ENCODE data around the gene PTPRN2.
A peak's percentile ranks its signal among the peaks of the same experiment; 100 is the strongest.

Gene PTPRN2

DNA sequence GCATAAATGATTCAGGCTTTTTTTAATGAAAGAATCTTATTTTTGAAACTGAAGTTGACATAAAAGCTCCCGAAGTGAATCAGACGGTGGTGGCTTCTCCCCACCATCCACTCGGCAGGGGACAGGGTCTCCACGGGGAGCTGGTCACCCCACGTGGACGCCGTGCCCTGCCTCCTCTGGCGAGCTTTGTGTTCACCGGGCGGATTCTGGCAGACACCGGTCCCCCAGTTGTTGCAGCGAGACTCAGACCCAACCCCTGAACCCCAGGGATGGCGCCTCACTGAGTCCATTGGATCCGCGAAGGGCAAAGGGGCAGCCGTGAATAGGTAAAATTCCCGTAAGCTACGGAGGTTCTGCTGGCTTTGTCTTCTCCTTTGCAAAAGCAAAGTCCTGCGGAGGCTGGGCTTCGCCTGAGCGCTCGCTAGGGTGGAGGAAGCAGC lies 38.4 kb downstream of the PTPRN2 start:
- Mint-ChIP-seq H3K4me1 (ENCODE audit: low read depth in 2 of 2) (no peaks in the 10 kb centered on the region), H3K4me3 (no peak overlapping the region), H3K36me3 (ENCODE audit: insufficient read depth) (peaks cover 3% of the 10 kb centered on the region), H3K27me3 (peaks cover 8 to 46% of the 10 kb centered on the region in 2 donors), H3K27ac (no peak overlapping the region), H3K9me3 (no peaks in the 10 kb centered on the region)
- DNase-seq (no peak), ATAC-seq (replicated peaks) (no peak)

DNA sequence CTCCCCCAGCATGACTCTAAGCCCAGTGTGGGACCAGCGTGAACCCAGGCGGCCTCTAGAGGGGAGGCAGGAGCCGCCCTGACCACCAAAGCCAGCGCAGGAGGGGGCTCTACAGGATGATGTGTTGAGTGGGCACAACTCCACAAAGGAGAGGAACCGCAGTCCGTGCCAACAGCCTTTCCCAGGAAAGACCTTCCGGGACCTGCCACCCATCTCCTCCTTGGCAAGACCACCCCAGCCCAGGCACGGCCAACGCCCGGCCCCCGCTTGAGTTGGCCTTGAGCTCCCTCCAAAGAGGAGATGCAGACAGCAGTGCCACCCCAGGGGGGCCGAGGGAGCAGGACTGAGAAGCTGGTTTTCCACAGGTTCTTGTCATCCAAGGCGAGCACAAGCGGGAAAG lies 38.9 kb downstream of the PTPRN2 start:
- no peak overlapping the region for H3K4me3 Mint-ChIP-seq
- H3K4me1 Mint-ChIP-seq (ENCODE audit: low read depth in 2 of 2) = no peaks in the 10 kb centered on the region
- peaks cover 8 to 42% of the 10 kb centered on the region in 2 donors for H3K27me3 Mint-ChIP-seq
- DNase-seq = no peak
- no peaks in the 10 kb centered on the region for H3K9me3 Mint-ChIP-seq
- H3K36me3 Mint-ChIP-seq (ENCODE audit: insufficient read depth) = peaks cover 3% of the 10 kb centered on the region
- H3K27ac Mint-ChIP-seq = no peak overlapping the region
- ATAC-seq (replicated peaks) = no peak

- no peaks in the 10 kb centered on the region for H3K9me3 Mint-ChIP-seq
- no peak overlapping the region for H3K27ac Mint-ChIP-seq
- no peaks in the 10 kb centered on the region for H3K36me3 Mint-ChIP-seq (ENCODE audit: insufficient read depth)
- H3K27me3 Mint-ChIP-seq = peaks cover 8 to 33% of the 10 kb centered on the region in 2 donors
- ATAC-seq (replicated peaks) (no peak), DNase-seq (no peak)
- no peaks in the 10 kb centered on the region for H3K4me1 Mint-ChIP-seq (ENCODE audit: low read depth in 2 of 2)
- no peak overlapping the region for H3K4me3 Mint-ChIP-seq
Measured at GRCh38 chr7:158547817-158548216, 39.8 kb downstream of the PTPRN2 start.

- H3K36me3 Mint-ChIP-seq (ENCODE audit: insufficient read depth) = no peaks in the 10 kb centered on the region
- DNase-seq = no peak
- no peaks in the 10 kb centered on the region for H3K4me1 Mint-ChIP-seq (ENCODE audit: low read depth in 2 of 2)
- no peak overlapping the region for H3K27ac Mint-ChIP-seq
- no peaks in the 10 kb centered on the region for H3K9me3 Mint-ChIP-seq
- H3K27me3 Mint-ChIP-seq = peaks cover 8 to 32% of the 10 kb centered on the region in 2 donors
- no peak overlapping the region for H3K4me3 Mint-ChIP-seq
- ATAC-seq (replicated peaks) = no peak
Measured at GRCh38 chr7:158546626-158547025, 41.0 kb downstream of the PTPRN2 start.

DNA sequence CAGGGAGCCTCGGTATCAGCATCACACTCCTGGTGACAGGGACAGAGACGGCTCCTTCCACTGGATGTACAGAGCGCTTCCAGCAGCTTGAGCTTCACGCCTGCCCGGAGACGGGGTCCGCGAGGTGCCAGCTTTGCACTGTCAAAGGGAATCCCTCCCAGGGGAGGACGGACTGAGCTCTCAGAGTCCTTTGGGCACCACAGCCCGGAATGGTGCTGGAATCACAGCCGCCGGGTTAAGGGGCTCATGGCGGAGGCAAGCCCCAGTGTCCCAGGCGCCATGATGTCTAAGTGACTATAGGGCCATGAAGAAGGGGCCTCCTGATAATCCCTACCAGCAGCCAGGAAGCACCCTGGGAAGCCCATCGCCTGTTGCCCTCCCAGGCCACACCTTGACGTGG lies 41.4 kb downstream of the PTPRN2 start:
- H3K4me1 Mint-ChIP-seq (ENCODE audit: low read depth in 2 of 2) = peaks cover 0 to 4% of the 10 kb centered on the region in 2 donors
- H3K27ac Mint-ChIP-seq = no peak overlapping the region
- no peak for DNase-seq
- ATAC-seq (replicated peaks) = no peak
- H3K36me3 Mint-ChIP-seq (ENCODE audit: insufficient read depth) = no peaks in the 10 kb centered on the region
- peaks cover 8 to 32% of the 10 kb centered on the region in 2 donors for H3K27me3 Mint-ChIP-seq
- no peak overlapping the region for H3K4me3 Mint-ChIP-seq
- no peaks in the 10 kb centered on the region for H3K9me3 Mint-ChIP-seq

DNA sequence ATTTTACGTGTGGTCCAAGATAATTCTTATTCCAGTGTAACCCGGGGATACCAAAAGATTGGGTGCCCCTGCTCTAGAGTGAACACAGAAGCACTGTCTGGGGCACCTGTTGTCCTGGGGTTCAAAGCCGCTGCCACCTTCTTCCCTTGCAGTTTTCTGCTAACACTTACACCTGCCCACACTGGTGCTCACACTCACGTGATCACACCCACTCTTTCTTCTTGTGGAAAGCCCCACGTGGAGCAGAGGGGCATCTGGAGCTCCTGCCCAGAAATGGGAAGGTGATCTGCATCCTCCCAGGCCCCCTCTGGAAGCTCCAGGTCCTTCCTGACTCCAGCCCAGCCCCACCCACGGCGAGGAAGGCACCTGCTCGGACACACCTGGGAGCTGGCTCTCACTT lies 42.9 kb downstream of the PTPRN2 start:
- Mint-ChIP-seq H3K4me3 (no peak overlapping the region), H3K27me3 (peaks cover 8 to 22% of the 10 kb centered on the region in 2 donors), H3K4me1 (ENCODE audit: low read depth in 2 of 2) (peaks cover 0 to 4% of the 10 kb centered on the region in 2 donors), H3K9me3 (no peaks in the 10 kb centered on the region), H3K36me3 (ENCODE audit: insufficient read depth) (no peaks in the 10 kb centered on the region), H3K27ac (no peak overlapping the region)
- ATAC-seq (replicated peaks) (no peak), DNase-seq (no peak)

- Mint-ChIP-seq H3K9me3 (no peaks in the 10 kb centered on the region), H3K36me3 (ENCODE audit: insufficient read depth) (no peaks in the 10 kb centered on the region), H3K4me1 (ENCODE audit: low read depth in 2 of 2) (peaks cover 0 to 4% of the 10 kb centered on the region in 2 donors), H3K4me3 (no peak overlapping the region), H3K27ac (no peak overlapping the region), H3K27me3 (peaks cover 8 to 21% of the 10 kb centered on the region in 2 donors)
- DNase-seq (no peak), ATAC-seq (replicated peaks) (no peak)
Measured at GRCh38 chr7:158543840-158544239, 43.8 kb downstream of the PTPRN2 start.

DNA sequence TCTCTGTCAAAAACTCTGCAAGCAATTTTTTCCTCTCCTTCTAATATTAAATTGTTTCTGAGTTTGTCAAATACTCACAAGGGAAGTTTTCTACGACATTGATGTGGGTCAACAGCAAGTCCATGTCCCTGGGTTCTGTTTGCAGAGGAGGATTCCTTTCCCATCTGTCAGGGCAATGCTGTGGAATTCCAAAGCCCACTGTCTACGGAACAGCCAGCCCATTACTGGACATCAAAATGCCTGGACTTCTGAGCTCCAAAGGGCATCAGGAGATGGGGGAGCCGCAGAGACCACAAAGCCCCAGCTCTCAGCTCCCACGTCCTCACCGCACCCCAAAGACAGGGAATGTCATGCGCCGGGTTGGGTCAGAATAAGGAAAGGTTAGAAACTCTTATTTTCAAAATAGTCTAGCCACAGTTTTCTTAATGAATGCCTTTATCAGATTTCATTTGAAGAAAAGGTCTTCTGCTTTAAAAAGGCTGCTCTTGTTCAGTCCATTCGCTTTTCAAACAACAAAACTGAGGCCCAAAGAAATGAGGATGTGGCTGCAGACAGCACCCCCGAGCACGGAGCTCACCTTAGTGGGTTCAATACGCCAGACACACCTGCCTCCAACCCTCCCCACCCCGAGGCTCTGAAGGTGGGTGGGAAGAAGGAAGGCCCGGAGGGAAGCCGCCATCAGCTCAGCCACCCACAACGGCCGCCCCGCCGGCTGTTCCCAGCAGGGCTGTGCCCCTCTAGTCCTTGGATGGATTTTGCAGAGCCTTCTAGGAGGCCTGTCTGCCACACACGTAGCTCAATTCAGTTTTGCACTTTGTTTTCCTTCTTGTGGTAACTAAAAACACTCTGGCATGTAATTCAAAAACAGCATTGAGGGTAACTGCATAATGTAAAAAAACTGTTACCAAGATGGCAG lies 44.7 kb downstream of the PTPRN2 start:
- Mint-ChIP-seq H3K9me3 (no peaks in the 10 kb centered on the region), H3K27ac (no peak overlapping the region), H3K4me1 (ENCODE audit: low read depth in 2 of 2) (peaks cover 0 to 4% of the 10 kb centered on the region in 2 donors), H3K4me3 (no peak overlapping the region), H3K27me3 (peaks cover 8 to 20% of the 10 kb centered on the region in 2 donors), H3K36me3 (ENCODE audit: insufficient read depth) (no peaks in the 10 kb centered on the region)
- DNase-seq = no peak
- no peak for ATAC-seq (replicated peaks)

- DNase-seq (no peak), ATAC-seq (replicated peaks) (no peak)
- peaks cover 0 to 18% of the 10 kb centered on the region in 2 donors for H3K27me3 Mint-ChIP-seq
- peaks cover 0 to 4% of the 10 kb centered on the region in 2 donors for H3K4me1 Mint-ChIP-seq (ENCODE audit: low read depth in 2 of 2)
- H3K9me3 Mint-ChIP-seq = peaks cover 0 to 1% of the 10 kb centered on the region in 2 donors
- peak overlapping the region in 1 of 2 donors; percentile 22 for H3K27ac Mint-ChIP-seq
- H3K36me3 Mint-ChIP-seq (ENCODE audit: insufficient read depth) = no peaks in the 10 kb centered on the region
- H3K4me3 Mint-ChIP-seq = no peak overlapping the region
Measured at GRCh38 chr7:158541346-158542010, 46.1 kb downstream of the PTPRN2 start.

DNA sequence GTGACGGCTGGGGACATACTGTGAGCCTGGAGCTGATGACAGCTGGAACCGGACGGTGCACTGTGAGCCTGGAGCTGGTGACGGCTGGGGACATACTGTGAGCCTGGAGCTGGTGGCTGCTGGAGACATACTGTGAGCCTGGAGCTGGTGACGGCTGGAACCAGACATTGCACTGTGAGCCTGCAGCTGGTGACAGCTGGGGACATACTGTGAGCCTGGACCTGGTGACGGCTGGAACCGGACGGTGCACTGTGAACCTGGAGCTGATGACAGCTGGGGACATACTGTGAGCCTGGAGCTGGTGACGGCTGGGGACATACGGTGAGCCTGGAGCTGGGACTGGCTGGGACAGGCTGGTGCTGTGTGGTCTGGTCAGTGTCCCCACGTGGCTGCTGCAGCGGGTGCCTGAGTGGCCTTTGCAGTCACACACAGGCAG lies 47.9 kb downstream of the PTPRN2 start:
- Mint-ChIP-seq H3K9me3 (peaks cover 0 to 6% of the 10 kb centered on the region in 2 donors), H3K36me3 (ENCODE audit: insufficient read depth) (no peaks in the 10 kb centered on the region), H3K4me1 (ENCODE audit: low read depth in 2 of 2) (peaks cover 0 to 4% of the 10 kb centered on the region in 2 donors), H3K27me3 (peaks cover 0 to 29% of the 10 kb centered on the region in 2 donors), H3K4me3 (no peak overlapping the region), H3K27ac (no peak overlapping the region)
- no peak for DNase-seq
- ATAC-seq (replicated peaks) = no peak

GRCh38 chr7:158538156-158538946 lies 49.3 kb downstream of the PTPRN2 start:
- DNase-seq = no peak
- no peaks in the 10 kb centered on the region for H3K36me3 Mint-ChIP-seq (ENCODE audit: insufficient read depth)
- H3K27ac Mint-ChIP-seq = no peak overlapping the region
- H3K4me3 Mint-ChIP-seq = no peak overlapping the region
- peaks cover 0 to 36% of the 10 kb centered on the region in 2 donors for H3K27me3 Mint-ChIP-seq
- peaks cover 0 to 6% of the 10 kb centered on the region in 2 donors for H3K9me3 Mint-ChIP-seq
- H3K4me1 Mint-ChIP-seq (ENCODE audit: low read depth in 2 of 2) = peaks cover 0 to 4% of the 10 kb centered on the region in 2 donors
- no peak for ATAC-seq (replicated peaks)

- H3K27me3 Mint-ChIP-seq = peaks cover 0 to 45% of the 10 kb centered on the region in 2 donors
- no peak overlapping the region for H3K4me3 Mint-ChIP-seq
- H3K27ac Mint-ChIP-seq = no peak overlapping the region
- DNase-seq (no peak), ATAC-seq (replicated peaks) (no peak)
- H3K9me3 Mint-ChIP-seq = peaks cover 0 to 6% of the 10 kb centered on the region in 2 donors
- no peaks in the 10 kb centered on the region for H3K36me3 Mint-ChIP-seq (ENCODE audit: insufficient read depth)
- peaks cover 3 to 4% of the 10 kb centered on the region in 2 donors for H3K4me1 Mint-ChIP-seq (ENCODE audit: low read depth in 2 of 2)
Measured at GRCh38 chr7:158537516-158537882, 50.1 kb downstream of the PTPRN2 start.

- Mint-ChIP-seq H3K27ac (peak overlapping the region in 1 of 2 donors; percentile 60), H3K4me1 (ENCODE audit: low read depth in 2 of 2) (peaks cover 3 to 4% of the 10 kb centered on the region in 2 donors), H3K9me3 (peaks cover 0 to 6% of the 10 kb centered on the region in 2 donors), H3K4me3 (no peak overlapping the region), H3K36me3 (ENCODE audit: insufficient read depth) (no peaks in the 10 kb centered on the region), H3K27me3 (peaks cover 0 to 47% of the 10 kb centered on the region in 2 donors)
- ATAC-seq (replicated peaks) (no peak), DNase-seq (no peak)
Measured at GRCh38 chr7:158536871-158537515, 50.6 kb downstream of the PTPRN2 start.

Measured in effector memory CD8-positive, alpha-beta T cell (primary cell).